Muscle of back (tissue), 11 donors: ENCODE results near the gene B3GALT5. TPM values are rescaled to one million over a fixed set of nuclear protein-coding genes. Genes with fewer than 3 reads are reported as not detected.
A peak's percentile ranks its signal among the peaks of the same experiment; 100 is the strongest.

Experiments used
- DNase-seq, 3 donors: peaks; one replicate each; pipeline versions ENCODE4 v3.0.0 to v3.0.0-alpha.2; 2013
- polyA plus RNA-seq, 10 donors: library from polyadenylated mRNA; unstranded; fragments of 120-200 nt; gene quantifications; one replicate each; pipeline ENCODE4 v1.2.1, GENCODE V29; 2013; ENCODE audit not compliant: insufficient read length in 10 of 10

The B3GALT5 gene
- polyA plus RNA-seq, 10 donors, result 0.08 to 0.50 (median 0.23) TPM

DNA sequence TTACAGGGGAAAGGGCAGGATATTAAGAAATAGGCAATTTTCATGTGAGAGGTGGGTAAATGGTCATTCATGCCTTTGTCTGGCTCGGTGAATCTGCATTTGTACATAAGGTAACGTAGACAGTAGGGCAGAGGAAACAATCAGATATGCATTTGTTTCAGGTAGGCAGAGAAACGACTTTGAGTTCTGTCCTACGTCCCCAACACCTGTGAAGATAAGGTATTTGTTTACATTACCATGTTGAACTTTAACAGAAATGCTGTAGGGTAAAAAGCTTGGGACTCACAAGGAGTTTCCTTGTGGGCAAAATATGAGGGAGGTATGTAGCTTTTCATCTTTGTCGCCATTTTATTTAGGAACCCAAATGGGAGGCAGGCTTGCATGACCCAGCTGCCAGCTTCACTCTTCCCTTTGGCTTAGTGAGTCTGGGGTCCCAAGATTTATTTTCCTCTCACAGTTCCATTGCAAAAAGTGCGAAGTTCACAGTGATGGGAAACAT lies 31.4 kb downstream of the B3GALT5 start:
- no peak for DNase-seq

DNA sequence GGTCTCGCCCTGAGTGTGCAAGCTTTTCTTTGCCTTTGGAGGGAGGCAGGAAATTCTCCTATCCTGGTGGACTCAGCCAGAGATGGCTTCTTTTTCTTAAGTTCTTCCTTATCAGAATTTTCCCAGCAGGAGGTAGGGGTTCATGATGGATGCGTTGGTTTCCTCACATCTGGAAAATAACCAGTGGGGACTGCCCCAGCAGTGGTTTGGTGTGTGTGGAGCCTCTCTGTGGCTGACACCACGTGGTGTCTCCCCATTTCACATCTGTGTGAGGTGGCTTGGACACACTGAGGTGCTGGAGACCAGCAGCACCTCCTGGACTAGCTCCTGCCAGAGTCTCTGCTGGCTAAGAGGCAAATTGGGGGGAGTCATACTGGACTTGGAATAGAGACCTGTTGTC lies 32.6 kb downstream of the B3GALT5 start:
- no peak for DNase-seq

DNA sequence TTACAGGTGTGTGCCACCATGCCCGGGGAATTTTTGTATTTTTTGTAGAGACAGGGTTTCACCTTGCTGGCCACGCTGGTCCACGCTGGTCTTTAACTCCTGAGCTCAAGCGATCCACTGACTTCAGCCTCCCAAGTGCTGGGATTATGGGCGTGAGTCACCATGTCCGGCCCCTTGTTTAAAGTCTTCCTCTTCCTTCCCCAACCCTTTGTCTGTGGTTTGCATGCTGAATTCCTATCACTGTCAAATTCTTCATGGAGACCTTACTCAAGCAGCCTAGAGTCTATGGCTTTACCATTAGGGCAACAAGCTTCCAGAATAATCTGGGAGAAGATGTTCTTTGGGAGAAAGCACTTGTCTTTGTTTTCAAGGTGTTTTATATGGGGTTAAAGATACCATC lies 34.7 kb downstream of the B3GALT5 start:
- peak in 1 of 3 donors; percentile 46 for DNase-seq

DNA sequence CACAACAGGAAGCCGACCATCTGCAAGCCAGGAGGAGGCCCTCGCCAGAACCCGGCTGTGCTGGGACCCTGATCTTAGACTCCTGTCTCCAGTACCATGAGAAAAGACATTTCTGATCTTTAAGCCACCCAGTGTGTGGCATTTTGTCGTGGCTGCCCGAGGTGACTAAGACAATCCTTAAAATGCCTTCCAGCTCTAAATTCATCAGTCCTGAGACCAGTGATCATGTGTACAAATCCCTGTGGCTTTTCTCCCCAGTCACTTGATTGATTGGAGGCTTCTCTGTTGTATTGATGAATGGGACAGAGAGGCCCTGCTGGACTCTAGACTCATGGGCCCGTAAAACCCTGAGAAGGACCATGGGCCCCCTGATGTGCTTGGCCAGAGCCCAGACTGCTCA lies 36.1 kb downstream of the B3GALT5 start:
- DNase-seq, result no peak

DNA sequence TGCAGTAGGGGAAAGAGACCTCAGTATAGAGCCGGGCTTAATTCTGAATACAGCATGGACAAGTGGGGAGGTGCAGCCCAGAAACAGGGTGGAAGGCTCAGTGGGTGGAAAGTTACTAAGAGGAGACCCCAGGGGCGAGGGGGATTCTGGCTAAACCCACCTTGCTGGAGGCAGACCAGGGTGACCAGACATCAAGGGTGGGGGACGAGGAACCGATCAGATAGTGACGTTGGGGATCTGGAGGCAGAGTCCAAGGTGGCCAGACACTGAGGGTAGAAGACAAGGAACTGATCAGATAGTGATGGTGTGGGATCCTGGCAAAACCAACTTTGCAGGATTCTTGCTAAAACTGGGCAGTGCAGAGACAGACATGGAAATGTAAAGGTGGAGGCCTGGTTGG lies 36.8 kb downstream of the B3GALT5 start:
- DNase-seq, result no peak

DNA sequence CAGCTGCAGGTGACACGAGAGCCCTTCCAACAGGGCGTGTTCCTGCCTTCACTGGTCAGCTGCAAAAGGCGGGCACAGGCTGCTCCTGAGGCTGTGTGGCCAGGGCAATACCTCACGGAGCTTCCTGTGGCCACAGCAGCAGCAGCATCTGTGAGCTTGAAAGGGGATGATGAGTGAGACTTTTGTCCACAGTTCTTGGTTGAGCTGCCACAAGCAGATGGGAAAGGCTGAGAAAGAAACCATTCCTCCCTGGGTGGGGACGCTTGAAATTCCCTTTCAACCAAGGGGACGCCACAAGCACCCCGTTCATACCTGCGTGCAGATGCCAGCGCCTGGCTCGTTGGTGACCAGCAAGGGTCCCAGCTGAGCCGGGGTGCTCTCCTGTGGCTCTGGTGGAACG lies 37.6 kb downstream of the B3GALT5 start:
- no peak for DNase-seq

DNA sequence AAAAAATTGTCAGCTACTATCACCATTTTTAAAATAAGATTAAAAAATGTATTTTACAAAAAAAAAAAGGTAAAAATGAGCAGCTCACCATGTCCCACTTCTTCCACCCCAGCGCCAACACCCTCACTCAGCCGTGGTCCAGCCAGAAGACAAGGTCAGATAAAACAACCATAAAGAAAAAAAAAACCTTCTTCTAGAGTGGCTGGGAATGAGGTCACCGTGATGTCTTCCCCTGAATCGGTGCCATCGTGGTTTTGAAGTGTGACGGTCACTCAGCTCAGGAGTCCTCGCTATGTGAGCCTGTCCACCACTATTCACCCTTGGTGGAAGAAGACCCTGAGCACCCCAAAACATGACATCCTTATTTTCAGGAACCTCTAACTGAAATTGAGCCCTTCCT lies 38.1 kb downstream of the B3GALT5 start:
- DNase-seq, result no peak

DNA sequence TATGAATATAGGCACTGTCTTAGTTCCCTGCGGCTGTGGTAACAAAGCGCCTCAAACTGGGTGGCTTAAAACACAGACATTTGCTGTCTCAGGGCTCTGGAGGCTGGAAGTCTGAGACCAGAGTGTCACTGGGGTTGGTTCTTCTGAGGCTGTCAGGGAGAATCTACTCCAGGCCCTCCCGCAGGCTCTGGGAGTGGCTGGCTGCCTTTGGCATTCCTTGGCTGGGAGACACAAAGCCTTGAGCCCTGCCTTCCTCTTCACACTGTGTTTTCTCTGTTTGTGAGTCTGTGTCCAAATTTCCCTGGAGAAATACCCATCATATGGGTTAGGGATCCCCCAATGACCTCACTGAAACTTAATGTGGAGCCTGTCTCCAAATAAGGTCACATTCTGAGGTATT lies 38.5 kb downstream of the B3GALT5 start:
- no peak for DNase-seq

DNA sequence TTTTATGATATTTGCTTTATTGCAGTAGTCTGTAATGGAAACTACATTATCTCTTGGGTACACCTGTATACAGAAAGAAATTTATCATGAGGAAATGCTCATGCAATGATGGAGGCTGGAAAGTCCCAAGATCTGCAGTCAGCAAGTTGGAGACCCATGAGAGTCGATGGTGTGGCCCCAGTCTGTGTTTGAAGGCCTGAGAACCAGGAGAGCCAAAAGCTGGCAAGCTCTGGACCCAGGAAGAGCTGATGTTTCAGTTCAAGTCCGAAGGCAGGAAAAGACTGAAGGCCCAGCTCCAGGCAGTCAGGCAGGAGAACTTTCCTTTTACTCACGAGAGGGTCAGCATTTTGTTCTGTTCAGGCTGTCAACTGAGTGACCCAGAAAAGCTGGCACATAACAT lies 42.2 kb downstream of the B3GALT5 start:
- no peak for DNase-seq

DNA sequence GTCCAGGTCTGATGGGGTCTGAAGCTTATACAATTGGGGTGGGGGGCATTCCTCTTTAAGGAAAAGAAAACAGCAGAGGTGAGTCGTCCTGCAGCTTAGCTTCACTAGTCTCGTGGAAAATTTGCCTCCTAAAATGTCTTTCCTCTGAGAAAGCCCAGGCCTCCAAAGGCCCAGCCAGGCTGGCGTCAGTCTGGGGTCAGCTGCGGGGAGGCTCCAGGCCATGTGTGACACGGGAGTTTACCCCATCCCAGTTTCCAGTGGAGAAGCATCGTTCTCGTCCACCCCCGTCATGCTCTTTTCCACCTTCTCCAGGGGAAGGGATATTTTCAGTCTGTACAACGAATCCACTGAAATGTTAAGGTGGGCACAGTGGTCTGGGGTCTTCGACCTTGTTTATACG lies 42.8 kb downstream of the B3GALT5 start:
- no peak for DNase-seq

DNA sequence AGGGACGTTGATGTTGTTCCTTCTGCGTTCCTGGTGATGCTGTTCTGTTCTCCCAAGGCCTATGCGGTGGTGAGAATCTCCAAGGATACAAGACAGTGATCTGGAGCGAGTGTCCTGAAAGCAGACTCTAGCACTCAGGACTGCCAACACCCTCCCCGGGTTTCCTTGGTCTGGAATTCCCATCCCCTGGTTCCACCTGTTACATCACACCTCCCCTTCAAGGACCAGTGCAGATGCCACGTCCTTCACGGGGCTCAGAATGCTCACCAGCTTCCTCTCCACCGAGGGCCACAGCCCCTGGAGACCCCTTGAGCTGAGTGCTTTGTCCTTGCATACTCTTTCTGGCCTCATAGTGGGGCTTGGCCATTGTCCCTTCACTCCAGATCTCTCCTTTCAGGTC lies 43.5 kb downstream of the B3GALT5 start:
- DNase-seq, result no peak

DNA sequence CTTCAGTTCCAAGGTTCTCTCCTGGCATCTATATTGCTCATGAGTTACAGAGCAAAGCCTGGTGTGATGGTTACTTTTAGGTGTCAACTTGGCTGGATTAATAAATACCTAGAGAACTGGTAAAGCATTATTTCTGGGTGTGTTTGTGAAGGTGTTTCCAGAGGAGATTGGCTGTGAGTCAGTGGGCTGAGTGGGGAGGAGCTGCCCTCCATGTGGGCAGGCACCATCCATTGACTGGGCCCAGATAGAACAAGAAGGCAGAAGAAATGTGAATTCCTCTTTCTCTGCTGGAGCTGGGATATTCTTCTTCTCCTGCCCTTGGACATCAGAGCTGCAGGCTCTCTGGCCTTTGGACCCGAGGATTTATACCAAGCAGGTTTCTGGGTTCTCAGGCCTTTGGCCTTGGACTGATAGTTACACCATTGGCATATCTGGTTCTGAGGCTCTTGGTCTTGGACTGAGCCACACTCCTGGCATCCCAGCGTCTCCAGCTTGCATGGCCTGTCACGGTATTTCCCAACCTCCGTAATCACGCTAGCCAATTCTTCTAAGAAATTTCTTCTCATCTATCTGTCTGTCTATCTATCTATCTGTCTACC lies 44.5 kb downstream of the B3GALT5 start:
- DNase-seq, result no peak

DNA sequence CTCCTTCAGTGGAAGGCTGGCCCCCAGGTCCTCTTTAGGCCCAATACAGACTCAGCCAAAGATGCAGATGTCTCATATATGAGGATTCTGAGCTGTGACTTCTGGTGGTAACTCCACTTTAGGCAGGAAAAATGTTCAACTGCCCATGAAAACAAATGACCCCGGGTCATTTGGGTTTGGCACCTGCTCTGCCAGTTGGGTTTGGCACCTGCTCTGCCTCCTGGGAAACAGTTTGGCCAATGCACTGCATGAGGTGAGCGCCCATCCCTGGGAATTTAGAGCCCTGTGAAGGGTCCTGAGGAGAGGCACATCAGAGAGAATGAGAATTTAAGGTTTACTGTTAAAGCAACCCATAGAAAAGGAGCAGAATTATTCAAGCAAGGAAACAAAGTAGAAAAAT lies 45.3 kb downstream of the B3GALT5 start:
- no peak for DNase-seq

DNA sequence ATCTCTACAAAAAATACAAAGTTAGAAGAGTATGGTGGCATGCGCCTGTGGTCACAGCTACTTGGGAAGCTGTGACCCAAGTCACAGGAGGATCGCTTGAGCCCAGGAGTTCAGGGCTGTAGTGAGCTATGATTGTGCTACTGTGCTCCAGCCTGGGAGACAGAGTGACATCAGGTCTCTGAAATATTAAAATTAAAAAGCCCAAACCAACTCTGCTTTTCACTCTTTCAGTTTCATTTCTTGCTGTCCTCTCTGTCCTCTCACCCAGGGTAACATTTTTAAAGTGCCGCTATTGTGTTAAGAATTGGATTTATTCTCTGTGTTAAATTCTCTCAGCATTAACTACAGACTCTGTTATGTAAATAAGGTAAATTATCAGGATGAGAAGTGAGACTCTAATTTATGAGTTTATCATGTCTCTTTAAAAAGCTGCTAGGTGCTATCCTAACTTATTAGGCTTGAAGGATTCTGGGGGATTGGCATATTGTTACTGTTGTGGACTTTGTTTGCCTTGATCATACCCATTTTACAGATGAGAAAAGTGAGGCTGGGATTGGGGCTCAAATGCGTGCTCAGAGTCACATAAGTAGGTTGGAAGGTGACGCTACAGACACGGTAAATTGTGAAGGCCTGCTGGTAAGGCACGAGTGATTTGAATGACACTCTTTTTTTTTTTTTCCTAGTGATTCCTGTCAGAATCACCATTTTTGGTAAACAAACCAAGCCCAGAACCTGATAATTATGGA lies 46.5 kb downstream of the B3GALT5 start:
- DNase-seq, result no peak

DNA sequence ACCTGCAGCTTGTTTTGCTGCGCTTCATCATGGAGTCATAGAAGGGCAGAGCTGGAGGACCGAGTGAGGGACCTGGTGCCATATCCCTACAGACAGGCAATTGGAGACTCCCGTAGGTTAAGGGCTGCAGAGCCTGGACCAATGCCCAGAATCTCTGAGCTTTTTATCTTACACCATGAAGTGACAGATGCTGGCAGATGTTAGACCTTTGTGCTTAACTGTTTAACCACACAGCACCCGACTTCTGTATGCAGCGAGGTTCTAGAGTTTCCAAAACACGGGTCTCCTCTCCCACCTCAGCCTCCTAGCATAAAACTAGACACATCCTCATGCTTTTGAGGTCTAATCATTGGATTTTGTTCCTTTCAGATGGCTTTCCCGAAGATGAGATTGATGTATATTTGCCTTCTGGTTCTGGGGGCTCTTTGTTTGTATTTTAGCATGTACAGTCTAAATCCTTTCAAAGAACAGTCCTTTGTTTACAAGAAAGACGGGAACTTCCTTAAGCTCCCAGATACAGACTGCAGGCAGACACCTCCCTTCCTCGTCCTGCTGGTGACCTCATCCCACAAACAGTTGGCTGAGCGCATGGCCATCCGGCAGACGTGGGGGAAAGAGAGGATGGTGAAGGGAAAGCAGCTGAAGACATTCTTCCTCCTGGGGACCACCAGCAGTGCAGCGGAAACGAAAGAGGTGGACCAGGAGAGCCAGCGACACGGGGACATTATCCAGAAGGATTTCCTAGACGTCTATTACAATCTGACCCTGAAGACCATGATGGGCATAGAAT lies 47.6 kb downstream of the B3GALT5 start:
- peak; percentile 73 to 90 (median 79) for DNase-seq

DNA sequence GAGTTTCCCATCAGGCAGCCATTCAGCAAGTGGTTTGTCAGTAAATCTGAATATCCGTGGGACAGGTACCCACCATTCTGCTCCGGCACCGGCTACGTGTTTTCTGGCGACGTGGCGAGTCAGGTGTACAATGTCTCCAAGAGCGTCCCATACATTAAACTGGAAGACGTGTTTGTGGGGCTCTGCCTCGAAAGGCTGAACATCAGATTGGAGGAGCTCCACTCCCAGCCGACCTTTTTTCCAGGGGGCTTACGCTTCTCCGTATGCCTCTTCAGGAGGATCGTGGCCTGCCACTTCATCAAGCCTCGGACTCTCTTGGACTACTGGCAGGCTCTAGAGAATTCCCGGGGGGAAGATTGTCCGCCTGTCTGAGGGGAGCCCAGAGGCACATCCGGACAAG lies 48.4 kb downstream of the B3GALT5 start:
- DNase-seq, result no peak

DNA sequence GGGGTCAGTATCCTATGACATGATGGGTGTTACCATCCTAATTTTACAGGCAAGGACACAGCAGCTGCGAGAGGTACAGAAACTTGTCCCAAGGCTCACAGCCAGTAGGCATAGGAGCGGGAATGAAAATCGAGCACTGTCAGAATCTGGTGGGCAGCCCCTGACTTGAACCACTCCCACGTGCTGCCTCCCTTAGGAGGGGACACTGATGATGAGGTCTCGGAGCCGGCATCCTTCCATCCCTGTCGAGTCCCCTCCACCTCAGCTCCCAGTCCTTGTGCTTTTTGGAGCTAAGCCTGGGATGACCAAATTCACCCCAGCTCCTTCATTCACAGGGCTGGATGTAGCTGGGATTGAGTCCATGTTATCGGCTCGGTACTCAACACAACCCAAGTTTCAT lies 49.0 kb downstream of the B3GALT5 start:
- DNase-seq, result no peak

DNA sequence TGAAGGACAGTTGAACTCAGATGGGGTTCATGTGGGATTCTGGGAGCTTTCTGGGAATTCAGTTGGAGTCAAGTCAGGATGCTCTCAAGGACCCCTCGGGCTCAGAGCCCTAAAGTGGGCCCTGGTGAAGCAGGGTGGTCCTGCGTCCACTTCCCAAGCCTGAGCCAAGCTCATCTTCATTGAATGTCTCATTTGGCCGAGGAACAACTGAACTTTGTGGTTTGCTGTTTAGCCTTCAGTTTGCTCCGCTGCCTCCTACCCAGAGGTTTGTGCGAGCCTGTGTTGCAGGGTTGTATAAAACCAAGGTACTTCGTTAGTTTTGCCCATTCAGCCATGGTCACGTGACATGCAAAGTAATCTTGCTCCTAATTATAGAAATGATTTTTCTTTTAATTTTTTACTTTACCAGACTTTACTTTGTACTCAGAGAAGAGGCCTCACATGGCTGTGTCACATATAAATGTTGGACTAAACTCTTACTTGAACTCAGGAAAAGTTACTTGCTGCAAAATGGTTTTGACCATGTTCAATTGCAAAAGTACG lies 49.7 kb downstream of the B3GALT5 start:
- no peak for DNase-seq

DNA sequence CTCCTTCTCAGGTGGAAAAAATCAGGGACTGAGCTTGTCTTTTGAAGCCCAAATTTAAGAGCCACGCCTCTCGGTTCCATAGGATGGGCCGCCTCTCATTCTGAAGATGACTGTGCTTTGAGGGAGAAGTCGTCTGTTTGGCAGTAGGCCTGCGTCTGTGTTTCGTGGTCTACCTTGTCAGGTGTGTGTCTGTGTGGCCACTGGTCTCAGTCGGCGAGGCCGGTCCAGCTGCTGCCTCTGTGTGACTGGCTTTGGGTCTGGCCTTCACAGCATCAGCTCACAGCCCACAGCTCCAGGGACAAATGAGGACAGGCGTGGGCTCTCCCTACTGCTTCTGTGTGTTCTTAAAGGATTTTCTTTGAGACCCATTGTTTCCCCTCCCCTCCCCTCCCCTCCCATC lies 50.3 kb downstream of the B3GALT5 start:
- no peak for DNase-seq

DNA sequence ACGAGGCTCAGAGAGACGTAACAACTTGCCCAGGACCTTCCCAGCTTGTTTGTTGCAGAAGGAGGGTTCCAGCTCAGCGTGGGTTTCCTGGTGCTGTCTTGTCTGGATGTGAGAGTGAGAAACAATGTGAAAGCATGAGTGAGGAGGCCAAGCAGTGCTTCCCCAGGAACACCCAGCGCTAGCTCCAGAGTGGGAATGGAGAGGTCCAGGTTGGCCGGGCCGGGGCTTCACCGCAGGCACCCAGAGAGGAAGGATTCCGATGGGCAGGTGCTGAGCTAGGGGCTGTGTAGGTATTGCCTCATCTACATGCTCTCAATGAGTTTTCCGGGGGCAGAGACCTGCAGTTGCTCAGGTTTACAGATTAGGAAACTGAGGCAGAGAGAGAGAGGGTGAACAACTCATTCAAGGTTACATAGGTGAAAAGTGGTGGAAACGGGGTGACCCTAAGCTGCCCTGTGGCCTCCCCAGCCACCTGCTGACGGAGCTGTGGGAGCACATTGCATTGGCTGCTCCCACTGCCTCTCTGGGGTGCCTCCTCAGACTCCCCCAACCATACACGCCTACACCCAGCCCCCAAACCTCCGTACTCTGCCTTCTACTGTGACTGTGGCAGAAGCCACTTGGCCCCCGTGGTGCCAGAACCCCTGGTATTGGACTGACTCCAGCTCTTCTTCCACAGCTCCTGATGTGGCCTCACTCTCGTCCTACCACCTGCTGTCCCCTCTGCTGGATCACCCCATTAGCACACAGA lies 51.2 kb downstream of the B3GALT5 start:
- no peak for DNase-seq

DNA sequence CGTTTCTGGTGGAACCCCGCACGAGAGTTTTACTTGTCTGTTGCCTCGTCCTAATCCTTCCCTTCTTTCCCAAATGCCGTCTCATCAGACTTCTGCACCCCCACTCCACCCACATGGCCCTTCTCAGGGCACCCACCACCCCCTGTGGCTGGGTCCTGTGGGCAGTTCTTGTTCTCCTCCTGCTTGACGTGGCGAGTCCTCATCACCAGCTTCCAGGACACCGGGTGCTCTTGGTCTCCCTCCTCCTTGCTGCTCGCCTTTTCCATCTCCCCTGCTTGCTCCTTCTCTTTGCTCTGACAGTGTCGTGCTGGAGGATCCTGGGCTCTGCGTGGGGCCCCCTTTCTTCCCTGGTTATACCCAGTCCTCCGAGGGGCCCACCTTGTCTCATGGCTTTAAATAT lies 51.8 kb downstream of the B3GALT5 start:
- DNase-seq, result no peak

DNA sequence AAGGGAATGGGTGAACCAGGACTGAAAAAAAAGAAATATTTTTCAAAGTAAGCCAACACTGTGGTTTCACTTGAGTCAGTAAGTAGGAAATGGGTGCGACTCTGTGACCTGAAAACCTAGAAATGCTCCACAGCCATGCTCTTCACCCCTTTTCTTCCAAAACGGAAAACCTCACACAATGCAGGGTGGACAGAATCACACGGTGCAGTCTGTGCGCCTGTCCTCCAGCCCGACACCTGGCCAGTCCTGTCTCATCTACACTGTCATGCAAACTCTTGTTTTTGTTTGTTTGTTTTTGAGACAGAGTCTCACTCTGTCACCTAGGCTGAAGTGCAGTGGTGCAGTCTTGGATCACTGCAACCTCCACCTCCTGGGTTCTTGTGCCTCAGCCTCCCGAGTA lies 53.3 kb downstream of the B3GALT5 start:
- no peak for DNase-seq
